Fibroblast of gingiva (primary cell): ENCODE results near the gene SMARCD3.

Experiments used
- DNase-seq: peaks from one replicate; pipeline ENCODE4 v3.0.0-alpha.2; 2011; ENCODE audit warnings: low read depth

The SMARCD3 gene

DNA sequence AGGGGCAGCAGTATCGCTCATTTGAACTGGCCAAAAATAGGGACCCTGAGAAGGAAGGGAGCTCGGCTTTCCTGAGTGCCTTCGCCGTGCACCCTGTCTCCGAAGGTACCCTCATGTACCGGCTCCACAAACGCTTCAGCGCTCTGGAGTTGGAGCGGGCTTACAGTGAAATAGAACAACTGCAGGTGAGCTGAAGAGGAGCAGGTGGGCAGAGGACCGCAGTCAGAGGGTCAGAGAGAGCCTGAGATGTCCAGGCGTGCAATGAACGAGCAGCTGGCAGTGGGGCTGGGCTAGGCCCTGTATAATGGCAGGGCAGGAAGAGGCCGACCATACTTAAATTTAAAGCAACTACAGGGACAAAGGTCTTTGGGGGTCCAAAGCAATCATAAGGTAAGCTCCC lies 12.1 kb downstream of the SMARCD3 start:
- no peak for DNase-seq

DNA sequence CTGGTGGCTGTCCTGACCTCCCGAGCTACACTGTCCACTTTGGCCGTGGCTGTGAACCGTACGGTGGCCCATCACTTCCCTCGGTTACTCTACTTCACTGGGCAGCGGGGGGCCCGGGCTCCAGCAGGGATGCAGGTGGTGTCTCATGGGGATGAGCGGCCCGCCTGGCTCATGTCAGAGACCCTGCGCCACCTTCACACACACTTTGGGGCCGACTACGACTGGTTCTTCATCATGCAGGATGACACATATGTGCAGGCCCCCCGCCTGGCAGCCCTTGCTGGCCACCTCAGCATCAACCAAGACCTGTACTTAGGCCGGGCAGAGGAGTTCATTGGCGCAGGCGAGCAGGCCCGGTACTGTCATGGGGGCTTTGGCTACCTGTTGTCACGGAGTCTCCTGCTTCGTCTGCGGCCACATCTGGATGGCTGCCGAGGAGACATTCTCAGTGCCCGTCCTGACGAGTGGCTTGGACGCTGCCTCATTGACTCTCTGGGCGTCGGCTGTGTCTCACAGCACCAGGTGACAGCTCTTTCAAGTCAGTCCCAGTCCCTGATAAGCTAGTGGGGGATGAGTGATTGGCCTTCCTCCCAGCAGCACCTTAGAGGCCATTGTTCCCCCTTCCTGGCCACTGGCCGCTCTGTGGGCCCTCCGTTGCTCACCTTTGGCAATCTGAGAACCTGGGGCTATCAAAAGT lies 13.3 kb downstream of the SMARCD3 start:
- DNase-seq: no peak

DNA sequence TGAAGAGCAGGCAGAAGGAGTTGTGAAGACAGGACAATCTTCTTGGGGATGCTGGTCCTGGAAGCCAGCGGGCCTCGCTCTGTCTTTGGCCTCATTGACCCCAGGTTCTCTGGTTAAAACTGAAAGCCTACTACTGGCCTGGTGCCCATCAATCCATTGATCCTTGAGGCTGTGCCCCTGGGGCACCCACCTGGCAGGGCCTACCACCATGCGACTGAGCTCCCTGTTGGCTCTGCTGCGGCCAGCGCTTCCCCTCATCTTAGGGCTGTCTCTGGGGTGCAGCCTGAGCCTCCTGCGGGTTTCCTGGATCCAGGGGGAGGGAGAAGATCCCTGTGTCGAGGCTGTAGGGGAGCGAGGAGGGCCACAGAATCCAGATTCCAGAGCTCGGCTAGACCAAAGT lies 14.7 kb downstream of the SMARCD3 start:
- DNase-seq: no peak

- peak; percentile 74 for DNase-seq
Measured at GRCh38 chr7:151232917-151233701, 15.4 kb downstream of the SMARCD3 start.

DNA sequence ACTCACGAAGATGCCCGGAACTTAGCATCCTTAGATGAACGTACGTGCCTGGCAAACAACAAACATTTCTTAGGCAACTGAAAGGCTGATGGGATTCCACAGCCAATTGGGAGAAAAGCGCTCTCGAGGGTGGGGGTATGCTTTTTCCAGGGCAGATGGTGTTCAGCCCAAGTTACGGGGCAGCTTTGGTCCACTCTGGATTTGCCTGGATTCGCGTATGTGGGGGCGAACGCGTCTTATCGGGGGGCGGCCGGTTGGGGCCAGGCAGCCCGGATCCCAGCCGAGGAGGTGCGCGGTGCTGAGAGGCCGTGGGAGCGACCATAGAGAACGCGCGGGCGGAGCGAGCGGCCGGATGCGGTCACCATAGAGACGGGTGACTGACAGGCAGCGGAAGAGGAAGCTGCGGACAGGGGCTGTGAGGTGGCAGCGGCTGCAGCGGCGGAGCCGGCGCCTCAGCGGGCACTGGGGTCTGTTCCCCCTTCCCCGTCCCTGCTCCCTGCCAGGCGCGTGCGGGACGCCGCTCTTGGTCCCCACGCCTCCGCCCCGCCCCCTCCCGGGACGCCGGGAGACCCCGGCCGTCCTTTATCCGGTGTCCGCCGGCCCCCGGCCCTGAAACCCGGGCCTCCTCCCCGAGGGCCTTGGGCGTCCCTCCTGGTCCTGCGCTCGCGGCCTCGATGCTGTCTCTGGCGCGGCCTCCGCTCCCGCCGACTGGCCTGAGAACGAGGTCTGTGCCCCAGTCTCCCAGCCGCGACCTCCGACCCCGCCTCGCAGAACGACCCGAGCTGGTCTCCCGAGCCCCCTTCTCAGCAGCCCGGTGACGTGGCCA lies 16.2 kb downstream of the SMARCD3 start, which contains the start of gene CHPF2:
CHPF2 (plus strand) TSS at position 393 of the 826 bp plus-strand sequence. CDS start 1,529 bp downstream, outside the sequence.
- DNase-seq: peak; percentile 85

GRCh38 chr7:151231080-151231479 lies 17.4 kb downstream of the SMARCD3 start:
- DNase-seq: no peak

DNA sequence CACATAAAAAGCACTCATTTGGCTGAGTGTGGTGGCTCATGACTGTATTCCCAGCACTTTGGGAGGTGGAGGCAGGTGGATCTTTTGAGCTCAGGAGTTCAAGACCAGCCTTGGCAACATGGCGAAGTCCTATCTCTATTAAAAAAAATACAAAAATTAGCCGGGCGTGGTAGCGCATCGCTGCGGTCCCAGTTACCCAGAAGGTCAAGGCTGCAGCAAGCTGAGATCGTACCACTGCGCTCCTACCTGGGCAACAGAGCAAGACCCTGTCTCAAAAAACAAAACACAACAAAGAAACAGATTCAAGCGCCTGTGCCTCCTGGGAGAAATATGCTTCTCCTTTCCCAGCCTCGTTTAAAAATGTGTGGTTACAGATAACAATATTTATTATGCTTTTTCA lies 19.2 kb downstream of the SMARCD3 start:
- no peak for DNase-seq

DNA sequence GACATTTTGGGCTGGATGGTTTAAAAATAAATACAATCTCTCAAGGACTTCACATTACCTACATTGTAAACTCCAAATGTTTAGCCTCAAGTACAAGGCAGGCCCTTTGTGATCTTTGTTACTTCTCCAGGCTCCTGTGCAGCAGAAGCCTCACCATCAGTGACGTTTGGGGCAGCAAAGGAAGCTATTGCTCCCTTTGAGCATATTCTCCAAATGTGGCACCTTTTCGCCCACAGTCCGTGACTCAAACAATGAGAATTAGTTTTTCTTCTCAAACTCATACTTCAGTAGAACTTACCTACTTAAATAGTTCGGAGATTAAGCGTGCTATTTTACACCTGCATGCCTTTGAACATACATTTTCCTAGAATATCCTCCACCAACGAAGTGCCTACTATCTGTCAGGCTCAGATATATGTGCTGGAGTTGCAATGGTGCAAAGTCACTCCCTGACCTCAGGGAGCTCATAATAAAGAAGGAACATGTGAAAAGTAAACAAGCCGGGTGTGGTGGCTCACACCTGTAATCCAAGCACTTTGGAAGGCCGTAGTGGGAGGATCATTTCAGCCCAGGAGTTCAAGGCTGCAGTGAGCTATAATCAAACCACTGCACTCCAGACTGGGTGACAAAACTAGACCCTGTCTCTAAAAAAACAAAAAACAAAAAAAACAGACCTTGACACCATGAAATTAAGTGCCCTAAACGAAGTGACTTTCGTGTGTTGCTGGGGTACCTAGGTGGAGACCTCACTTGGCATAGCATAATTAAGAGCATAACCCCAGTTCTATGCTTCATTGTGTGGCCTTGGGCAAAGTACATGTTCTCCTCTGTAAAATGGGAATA lies 20.2 kb downstream of the SMARCD3 start:
- DNase-seq: no peak

DNA sequence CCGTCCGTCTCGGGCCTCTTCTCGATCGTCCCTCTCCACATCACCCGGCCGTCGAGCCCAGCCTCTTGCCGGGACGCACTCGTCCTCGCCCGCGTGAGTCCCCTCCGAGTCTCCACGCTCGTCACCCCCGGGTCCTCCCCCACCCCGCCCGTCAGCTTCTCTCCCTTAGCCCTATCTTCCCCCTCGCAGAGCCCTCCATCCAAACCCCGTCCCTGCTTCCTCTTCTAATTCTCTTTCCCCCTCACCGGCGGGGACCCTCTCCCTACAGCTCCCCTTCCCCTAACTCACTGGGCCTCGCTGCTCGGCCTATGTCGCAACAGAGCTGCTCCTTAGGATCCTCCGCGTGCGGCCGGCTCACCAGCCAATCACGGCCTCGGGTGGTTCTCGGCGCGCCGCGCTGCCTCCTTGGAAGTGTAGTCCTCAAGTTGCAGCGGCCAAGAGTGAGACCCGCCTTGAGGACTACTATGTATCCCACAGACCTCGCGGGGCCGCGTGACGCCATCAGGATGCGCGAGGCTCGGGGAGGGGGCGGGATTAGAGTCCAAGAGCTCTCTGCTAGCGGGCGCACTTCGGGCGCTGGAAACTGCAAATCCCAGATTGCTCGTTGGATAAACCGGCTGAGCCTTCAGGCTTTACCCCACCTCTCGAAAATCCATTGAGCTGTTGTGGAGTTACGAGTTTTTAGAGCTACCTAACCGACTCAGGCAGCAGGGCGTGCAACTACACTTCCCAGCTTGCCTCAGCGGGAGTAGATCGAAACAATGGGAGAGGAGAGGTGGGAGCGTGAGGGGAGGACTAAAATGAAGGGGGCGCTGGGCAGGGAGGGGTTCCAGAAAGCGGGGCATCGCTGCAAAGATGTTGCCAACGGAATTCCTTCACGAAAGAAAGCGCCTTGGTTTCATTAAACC lies 21.4 kb downstream of the SMARCD3 start, which contains the start of gene ABCF2:
ABCF2 (minus strand) TSS at position 331 of the 908 bp plus-strand sequence. CDS start 747 bp downstream, outside the sequence.
- peak; percentile 99 for DNase-seq

DNA sequence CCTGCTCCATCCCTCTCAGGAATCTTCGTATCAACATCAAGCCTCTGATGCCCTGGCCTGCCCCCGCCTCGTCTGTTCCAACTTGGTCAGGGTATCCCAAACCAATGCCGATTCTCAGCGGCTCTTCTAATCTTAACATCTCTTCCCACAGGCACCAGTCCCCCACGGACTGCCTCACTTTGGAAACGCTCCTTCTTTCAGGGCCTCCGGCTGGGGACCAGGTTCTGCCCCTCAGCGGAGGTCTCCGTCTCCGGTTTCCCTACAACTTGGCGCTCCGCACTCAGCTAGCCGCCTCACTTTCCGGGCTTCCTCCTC lies 22.0 kb downstream of the SMARCD3 start:
- no peak for DNase-seq

DNA sequence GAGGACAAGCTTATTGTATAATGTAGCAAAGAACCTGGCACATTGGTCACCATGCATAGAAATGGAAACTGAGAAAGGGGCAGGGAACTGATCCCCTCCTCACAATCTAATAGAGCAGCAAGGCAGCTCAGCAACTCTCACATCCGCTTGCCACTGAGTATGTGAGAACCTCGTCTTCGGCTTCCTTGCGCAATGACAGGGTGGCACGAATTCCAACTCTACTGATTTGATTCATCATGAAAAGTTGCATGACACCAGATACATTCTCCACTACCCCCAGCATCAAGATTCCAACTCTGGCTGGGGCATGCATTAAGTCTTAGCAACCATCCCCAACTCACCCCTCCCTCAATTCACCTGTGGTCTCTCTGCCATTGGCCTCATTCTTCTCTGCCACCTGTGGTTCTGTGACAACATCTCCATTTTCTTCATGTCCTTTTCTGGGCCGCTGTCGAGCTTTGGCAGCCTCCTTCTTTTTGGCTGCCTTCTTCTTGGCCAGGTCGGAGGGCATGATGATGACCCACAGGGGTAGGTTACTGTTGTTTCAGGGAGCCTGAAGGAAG lies 22.5 kb downstream of the SMARCD3 start:
- peak; percentile 45 for DNase-seq

DNA sequence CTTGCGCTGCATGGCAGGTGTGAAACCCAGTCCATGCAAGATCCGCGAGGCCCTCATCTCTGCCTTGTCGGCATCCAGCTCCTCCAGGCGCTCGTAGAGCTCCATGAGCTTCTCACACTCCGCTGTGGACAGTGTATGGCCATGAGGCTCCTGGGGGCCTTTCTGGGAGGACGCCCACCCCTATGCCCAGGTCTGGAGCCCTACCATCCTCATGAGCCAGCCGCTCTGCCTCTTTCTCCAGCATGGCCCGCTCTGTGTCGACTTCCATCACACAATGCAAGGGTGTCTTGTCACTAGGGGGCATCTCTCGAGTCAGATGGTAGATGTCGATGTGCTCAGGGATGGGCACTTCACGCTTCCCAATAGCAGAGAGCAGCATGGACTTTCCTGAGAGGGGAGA lies 24.8 kb downstream of the SMARCD3 start:
- DNase-seq: no peak

DNA sequence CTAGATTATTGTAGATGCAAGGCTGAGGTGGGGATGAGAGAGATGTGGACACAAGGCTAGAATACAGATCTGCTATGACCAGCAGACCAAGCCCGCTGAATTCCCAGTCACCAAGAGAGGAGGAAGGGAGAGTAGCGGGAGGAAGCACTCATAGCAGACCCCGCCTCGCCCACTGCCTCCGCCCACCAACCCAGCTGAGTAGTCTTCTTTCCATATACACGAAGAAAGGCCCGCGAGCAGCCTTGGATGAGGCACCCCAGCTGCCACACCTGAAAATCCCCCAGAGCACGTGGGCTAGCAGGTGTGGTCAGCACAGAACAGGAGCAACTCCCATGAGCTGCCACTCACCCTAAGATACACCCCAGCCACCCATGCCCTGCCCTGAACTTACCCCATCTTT lies 30.3 kb downstream of the SMARCD3 start:
- no peak for DNase-seq

DNA sequence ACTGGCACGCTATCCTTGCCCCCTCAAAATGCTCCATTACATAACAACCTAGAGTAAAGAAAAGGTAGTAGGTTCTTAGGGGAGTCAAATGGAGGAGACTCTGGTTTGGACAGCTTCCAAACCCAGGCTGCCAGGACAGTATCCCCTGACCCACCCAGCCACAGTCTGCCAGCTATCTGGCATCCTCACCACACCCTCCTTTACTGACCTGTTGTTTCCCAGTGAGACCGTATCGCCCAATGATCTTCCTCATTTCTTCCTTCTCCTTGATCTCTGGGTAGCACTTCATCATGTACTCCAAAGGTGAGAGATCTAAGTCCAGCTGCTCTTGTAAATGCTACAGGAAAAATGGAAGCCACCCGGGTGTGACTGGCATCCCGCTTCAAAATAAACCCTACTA lies 33.1 kb downstream of the SMARCD3 start:
- DNase-seq: no peak

DNA sequence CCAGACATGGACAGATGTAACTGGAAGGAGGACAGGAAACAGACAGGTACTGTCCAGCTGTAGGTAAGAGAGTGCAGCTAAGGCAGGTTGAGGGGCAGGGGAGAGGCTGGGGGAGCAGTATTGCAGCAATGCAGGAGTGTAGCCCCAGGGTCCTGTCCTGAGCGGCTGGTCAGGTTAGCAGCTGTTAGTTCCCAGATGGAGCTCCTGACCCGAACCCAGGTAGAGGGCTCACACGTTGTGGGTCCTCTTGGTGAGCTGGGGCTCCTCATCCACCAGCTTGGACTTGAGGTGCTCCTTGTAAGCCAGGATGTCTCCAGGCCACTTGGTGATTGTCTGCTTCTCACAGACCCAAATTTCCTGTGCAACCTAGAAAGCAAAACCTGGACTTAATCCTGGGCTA lies 34.7 kb downstream of the SMARCD3 start:
- no peak for DNase-seq

DNA sequence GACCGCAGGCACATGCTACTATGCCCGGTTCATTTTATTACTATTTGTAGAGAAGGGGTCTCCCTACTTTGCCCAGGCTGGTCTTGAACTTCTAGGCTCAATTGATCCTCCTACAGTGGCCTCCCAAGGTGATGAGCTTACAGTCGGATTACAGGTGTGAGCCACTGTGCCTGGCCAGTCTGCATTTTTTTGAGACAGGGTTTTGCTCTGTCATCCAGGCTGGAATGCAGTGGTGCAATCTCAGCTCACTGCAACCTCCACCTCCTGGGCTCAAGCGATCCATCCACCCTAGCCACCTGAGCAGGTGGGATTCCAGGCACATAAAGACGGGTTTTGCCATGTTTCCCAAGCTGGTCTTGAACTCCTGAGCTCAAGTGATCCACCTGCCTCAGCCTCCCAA lies 35.9 kb downstream of the SMARCD3 start:
- no peak for DNase-seq

DNA sequence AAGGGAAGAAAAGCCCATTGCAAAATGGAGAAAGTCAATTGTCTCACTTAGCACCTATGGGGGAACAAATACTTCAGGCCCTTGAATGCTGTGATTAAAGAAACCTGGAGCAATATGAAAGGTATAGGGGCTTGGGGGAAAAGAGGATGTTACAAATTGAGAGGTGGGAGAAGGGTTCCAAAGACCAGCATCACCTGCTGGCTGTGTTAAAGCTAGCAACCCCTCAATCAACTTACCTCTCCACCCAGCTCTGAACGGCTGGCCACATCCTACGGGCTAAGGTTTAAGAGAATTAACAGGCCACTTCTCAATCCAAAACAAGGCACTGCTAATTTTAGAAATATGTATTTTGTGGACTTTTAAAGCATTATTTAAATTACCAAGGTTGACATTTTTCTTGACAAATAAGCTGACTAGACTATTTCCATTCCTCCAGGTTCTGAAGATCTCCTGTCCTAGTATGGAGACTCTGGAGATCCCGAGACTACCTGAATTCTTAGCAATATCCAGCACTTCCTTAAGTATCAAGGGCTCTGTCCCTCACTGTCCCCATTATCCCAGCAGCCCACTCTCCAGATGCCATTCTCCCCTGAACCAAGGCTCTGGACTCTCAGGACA lies 37.2 kb downstream of the SMARCD3 start:
- DNase-seq: no peak

DNA sequence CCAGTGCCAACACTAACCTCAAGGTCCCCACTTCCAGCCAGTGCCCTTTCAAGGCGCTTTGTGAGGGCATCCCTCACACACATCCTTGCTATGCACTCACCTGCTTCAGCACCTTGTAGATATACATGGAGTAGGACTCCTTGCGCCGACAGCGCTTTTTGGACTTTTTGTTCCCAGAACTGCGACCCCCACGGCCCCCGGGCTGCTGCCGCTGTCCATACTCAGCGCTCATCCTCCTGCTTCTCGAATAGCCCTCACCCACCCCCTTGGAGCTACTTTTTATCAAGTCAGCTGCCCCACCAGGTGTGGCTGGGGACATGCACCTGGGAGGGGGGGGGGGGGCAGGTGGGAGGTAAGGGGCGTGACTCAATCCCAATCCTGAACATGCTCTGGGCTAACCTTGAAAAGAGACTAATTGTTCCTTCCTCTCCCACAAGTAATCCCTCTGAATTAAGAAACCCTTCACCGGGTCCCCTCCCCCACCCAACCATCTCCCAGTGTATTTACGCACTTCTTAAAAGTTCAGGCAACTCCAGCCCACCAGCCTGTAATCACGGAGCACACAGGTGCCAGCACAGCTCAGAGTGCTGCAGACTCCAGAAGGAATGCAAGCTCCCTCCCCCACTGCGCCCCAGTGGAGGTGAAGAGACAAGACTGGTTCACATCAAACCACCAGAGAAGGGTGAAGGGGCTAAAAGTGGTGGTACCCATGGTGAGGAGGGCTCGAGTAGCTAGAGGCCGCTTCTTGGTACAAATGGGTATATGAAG lies 38.2 kb downstream of the SMARCD3 start, which contains the start of gene H2BK1:
H2BK1 (minus strand) TSS at position 402 of the 768 bp plus-strand sequence; CDS start at position 232, 170 bp downstream.
- no peak for DNase-seq

- no peak for DNase-seq
Measured at GRCh38 chr7:151209588-151209987, 38.9 kb downstream of the SMARCD3 start.
